Lower leg skin (tissue), 4 donors: ENCODE data around the gene RELL1. TPM values are rescaled to one million over a fixed set of nuclear protein-coding genes. Genes with fewer than 3 reads are reported as not detected.

ENCODE experiments used
- DNase-seq, 2 donors: peaks; one replicate each; pipeline ENCODE4 v3.0.0-alpha.2; 2019; ENCODE audit warnings: low spot score in 2 of 2
- H3K4me3 ChIP-seq: fragments of 200-600 bp; sonication (generic); 2 replicates; pipeline ENCODE4 v1.5.1; 2017; ENCODE audit warnings: mild to moderate bottlenecking, low read depth; ENCODE audit not compliant: poor library complexity, severe bottlenecking
- CTCF ChIP-seq, 3 donors: fragments of 450-650 bp; IDR thresholded peaks; one replicate each; pipeline ENCODE4 v1.5.1; 2016; ENCODE audit warnings: antibody characterized with exemption in 3 of 3, mild to moderate bottlenecking in 3 of 3, moderate library complexity in 2 of 3
- POLR2A ChIP-seq, 2 donors: fragments of 450-650 bp; IDR thresholded peaks; one replicate each; pipeline ENCODE4 v1.6.1; 2016 to 2017; ENCODE audit warnings: antibody characterized with exemption in 2 of 2, mild to moderate bottlenecking in 1 of 2, moderate library complexity in 1 of 2
- WGBS, 2 donors: methylation state at CpG; one replicate each; pipeline ENCODE4 v1.1.5; 2018; 5-methylcytosine and 5-hydroxymethylcytosine counted together
- intact Hi-C: fragments of 100-400 bp; cut with DNase I; formaldehyde crosslinking; loops from one replicate; pipeline ENCODE4 v1.15.0; 2023; ENCODE audit warnings: low total_unique reads
- total RNA-seq, 4 donors: library from RNA; depleted of rRNA; stranded (reverse); fragments of >200 nt; gene quantifications; one replicate each; pipeline ENCODE4 v1.1.0, GENCODE V29; 2016

RELL1 gene
- total RNA-seq, 4 donors from 2014 or later, result 66.5 to 78.6 (median 73.7) TPM

GRCh38 chr4:37628977-37629609 is 57.1 kb downstream of the RELL1 start:
- peak; percentile 46 to 87 for DNase-seq
- no peak for TF ChIP-seq POLR2A (IDR thresholded peaks at IDR 0.05)
- TF ChIP-seq CTCF (IDR thresholded peaks at IDR 0.05), result no peak
- intact Hi-C loops, result no loop called here
- no peak overlapping the region for H3K4me3 ChIP-seq
- WGBS, 2 donors, result 58 to 64% methylated on average over 4 of the region's 4 CpGs

GRCh38 chr4:37627263-37627662 is 58.9 kb downstream of the RELL1 start:
- intact Hi-C loops, result no loop called here
- TF ChIP-seq POLR2A (IDR thresholded peaks at IDR 0.05) (no peak), CTCF (IDR thresholded peaks at IDR 0.05) (no peak)
- no peak for DNase-seq
- H3K4me3 ChIP-seq, result no peak overlapping the region
- WGBS, 2 donors, result 81 to 82% methylated on average over 3 of the region's 3 CpGs

- no peak for DNase-seq
- WGBS, 2 donors, result 95 to 97% methylated on average over 1 of the region's 1 CpG
- no peak for TF ChIP-seq POLR2A (IDR thresholded peaks at IDR 0.05)
- TF ChIP-seq CTCF (IDR thresholded peaks at IDR 0.05), result no peak
Measured at GRCh38 chr4:37625499-37625898, 60.7 kb downstream of the RELL1 start.

DNA sequence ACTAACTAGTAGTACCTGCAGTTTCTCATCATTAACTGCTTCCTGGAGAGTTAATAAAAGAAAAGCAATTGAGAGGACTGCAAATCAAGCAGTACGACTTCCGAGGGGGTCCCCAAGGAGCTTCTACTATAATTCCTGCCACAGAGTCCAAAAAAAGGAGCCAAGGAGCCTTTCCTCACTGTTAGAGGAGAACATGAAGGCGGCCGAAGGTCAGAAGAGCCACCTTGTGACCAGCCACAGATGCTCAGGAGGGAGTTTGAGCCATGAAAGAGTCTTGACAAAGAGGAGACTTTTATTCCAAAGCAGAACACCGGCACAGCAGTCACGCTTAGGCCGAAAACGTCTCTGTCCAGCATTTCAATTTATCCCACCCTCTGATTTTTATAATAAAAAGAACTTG is 62.2 kb downstream of the RELL1 start:
- no peak for DNase-seq
- TF ChIP-seq POLR2A (IDR thresholded peaks at IDR 0.05) (no peak), CTCF (IDR thresholded peaks at IDR 0.05) (no peak)
- intact Hi-C loops, result no loop called here
- H3K4me3 ChIP-seq, result no peak overlapping the region
- 89 to 90% methylated on average over 8 of the region's 8 CpGs for WGBS, 2 donors

More at GRCh38 chr4:37625499-37625898, 60.7 kb downstream of the RELL1 start:
- H3K4me3 ChIP-seq, result no peak overlapping the region
- intact Hi-C loops, result no loop called here

GRCh38 chr4:37623125-37623524 is 63.1 kb downstream of the RELL1 start:
- DNase-seq, result no peak
- TF ChIP-seq POLR2A (IDR thresholded peaks at IDR 0.05) (no peak), CTCF (IDR thresholded peaks at IDR 0.05) (no peak)
- intact Hi-C loops, result no loop called here
- H3K4me3 ChIP-seq, result no peak overlapping the region
- 77 to 82% methylated on average over 4 of the region's 4 CpGs for WGBS, 2 donors

- no peak overlapping the region for H3K4me3 ChIP-seq
- intact Hi-C loops, result no loop called here
- TF ChIP-seq POLR2A (IDR thresholded peaks at IDR 0.05) (no peak), CTCF (IDR thresholded peaks at IDR 0.05) (no peak)
- DNase-seq, result no peak
Measured at GRCh38 chr4:37620176-37620575, 66.0 kb downstream of the RELL1 start.
